IPS-NIHi11 (cell line): ENCODE data around the gene PTPRB.

Experiments
- DNase-seq: peaks from one replicate; pipeline ENCODE4 v3.0.0; 2012; ENCODE audit warnings: mixed read lengths, low spot score

The PTPRB gene

DNA sequence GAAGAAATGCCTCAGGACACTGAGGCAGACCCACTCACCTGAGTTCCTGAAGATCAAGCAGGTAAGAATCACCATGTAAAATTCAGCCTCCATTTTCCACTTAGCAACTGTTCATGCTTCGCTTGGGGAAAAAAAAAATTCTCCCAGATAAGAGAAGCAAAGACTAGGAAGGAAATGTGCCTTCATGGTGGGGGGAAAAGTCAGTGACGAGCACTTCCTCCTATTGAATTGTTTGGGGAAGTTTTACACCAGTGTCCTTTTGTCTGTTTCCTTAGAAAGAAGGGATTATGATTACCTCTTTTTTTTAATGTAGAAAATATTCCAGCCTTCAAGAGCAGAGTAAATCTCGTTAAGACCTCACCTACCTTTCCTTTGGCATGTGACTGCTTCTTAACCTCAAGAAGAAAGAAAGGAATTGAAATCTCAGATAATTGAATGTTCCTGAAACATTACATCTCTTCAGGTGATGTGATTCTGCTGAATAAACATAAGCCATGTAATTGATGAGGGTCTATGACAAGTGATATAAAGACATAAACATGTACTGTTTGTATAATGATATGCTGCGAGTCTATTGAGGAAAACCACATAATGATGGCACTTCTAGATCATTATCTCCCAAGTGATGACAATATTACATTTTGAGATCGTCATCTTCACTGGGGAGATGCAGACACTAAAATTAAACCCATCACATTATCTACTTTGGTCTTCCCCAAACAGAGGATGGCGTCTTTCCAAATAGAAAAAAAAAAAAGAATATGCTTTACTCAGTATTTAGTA lies at the start of gene PTPRB:
TSS of gene PTPRB (minus strand) at position 127 of the 783 bp plus-strand sequence. CDS start at position 93, 34 bp downstream.
- no peak for DNase-seq

DNA sequence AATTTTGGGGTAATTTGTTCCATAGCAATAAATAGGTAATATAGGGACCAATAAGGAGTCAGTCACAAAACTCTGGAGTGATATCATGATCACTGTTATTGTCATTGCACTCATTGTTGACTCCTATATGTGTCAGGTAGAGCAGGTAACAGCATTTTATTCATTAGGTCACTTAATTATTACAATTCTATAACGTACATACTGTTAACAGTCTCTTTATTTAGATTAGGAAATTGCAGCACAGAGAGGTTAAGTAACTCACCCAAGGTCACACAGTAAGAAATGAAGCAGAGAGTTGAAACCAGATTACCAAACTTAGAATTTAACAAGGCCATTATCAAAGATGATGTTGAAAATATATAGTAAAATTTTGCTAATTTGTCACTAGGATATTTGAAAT lies 49.7 kb upstream of the PTPRB start:
- DNase-seq, result no peak

DNA sequence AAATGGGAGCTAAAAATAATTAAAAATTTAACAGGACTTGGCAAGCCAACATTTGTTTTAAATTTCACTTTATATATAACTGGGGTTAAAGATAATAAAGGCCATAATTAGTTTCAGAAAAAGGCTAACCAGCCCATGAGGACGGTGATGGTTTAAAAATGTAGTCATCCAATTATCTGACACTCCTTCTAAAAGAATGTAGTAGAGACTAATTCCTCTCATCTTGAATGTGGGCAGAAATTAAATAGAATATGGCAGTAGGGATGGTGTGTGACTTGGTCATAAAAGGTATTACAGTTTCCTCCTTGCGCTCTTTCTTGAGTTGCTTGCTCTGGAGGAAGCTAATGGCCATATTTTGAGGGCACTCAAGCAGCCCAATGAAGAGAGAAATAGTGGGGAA lies 49.1 kb upstream of the PTPRB start:
- no peak for DNase-seq

DNA sequence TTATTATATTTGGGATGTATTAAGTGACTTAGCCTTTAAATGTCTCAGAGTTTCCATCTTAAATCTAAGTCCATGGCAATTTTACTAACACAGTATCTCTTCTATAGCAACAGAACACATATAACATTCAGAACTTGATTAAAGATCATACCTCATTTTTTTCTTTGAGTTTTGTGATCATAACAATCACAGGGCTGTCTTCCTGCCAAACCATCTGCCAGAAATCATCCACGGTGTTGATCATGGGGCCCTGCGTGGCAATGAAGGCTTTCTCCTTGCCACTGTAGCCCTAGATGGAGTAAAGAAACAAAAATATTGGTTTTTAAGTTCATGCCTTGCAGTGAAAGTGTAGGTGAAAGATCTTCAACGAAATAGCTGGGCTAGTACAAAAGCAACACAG lies 46.7 kb upstream of the PTPRB start:
- DNase-seq, result no peak

DNA sequence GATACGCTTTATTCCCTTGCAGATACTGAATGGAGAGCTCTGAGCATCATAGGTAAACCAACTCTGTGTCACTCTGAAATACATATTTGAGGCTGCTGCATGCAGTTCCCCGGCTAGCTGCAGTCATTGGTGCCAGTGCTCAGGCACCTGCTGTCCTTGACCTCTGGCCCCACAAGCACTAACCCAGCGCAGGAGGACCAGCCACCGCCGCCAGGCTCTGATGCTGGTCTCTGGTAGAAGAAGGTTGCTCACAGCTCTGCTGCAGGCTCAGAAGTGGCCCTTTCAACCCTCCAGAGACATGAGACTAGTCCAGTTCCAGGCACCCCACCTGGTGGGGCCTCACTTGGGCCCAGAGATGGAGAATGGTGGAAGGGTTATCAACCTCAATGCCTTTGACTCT lies 34.5 kb upstream of the PTPRB start:
- no peak for DNase-seq

DNA sequence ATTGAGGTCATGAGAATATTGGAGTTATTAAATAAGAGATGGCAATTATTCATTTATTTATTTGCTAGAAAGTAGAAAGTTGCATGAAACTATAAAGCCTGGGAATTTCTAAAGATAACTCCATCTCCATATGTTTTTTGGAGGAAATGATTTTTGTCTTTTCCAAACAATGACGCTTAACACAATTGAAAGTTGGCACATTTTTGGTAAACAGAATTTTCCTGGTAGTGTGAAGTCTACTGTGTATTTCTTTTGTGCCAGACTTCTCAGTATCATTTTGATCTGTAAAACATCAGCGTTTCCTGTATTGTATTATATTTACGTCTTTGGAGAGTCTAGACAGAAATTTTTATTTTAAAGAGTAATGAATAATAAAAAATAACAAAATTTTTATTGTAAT lies 33.7 kb upstream of the PTPRB start:
- no peak for DNase-seq

DNA sequence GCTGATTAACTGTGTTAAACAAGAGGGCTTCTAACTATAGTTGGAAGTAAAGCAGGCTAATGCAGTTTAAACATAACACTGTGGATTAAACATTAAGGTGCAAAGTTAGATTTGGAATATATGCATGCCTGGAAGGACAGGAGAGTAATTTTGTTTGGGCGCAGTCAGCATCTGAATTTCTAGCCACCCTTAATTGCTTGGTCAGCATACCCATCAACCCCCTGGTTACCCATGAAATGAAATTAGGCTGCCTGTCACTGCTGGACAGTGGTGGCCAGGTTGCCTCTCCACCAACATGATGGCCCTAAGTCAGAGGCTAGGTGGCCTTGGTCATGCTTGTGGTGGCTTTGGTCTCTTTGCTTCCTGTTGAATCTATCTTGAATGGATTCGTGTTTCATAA lies 30.0 kb upstream of the PTPRB start:
- DNase-seq, result no peak

DNA sequence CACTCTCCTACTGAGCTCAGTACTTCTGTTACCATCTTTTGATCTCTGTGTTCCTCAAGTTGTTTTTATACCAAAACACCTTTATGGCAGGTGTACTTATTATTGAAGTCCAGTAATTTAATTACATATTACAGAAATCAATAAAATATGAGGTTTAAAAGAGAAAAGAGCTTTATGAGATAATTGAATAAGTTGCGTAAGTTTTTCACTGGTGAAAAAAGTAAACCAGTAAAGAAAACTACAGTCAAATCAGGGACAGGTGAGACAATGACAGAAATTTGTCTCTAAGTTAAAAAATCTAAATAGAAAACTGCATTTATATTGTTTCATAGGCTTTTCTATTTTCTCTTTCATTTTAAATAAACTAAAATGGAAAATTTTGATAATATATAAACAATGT lies 29.1 kb upstream of the PTPRB start:
- DNase-seq, result no peak

DNA sequence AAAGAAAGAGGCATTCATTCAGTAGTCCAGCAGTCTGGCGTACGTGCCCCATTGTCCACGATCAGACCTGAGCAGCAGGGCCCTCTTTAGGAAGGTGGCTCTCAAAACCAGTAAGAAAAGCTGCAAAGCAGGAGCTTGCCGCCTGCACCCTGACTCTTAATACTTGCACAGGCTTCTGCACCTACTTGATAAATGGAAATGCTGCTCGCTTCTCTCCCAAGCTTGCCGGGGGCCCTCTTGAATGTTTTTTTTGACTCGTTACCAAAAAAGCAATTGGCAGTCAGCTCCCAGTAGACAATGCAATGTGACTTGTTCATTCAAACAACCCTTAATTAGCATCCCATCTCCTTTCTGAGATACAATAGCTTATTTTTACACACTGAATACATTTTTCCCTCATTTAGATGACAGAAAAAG lies 27.2 kb upstream of the PTPRB start:
- peak; percentile 14 for DNase-seq

DNA sequence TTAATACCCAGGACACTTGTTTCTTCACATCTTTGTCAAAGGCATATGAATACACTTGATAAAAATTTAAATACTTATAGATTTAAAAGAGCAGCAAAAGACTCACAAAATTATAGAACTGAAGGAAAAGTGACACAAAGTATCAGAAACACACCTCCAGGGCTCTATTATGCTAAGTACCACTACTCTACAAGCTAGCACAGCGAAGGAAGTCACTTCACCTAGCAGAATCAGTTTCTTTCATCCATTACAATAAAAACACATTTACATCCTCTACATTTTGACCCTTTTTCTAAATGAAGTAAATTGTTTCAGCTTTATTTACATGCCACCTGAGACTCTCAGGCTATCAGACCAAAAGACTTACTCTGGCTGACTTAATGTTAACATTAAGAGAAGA lies 26.6 kb upstream of the PTPRB start:
- no peak for DNase-seq

DNA sequence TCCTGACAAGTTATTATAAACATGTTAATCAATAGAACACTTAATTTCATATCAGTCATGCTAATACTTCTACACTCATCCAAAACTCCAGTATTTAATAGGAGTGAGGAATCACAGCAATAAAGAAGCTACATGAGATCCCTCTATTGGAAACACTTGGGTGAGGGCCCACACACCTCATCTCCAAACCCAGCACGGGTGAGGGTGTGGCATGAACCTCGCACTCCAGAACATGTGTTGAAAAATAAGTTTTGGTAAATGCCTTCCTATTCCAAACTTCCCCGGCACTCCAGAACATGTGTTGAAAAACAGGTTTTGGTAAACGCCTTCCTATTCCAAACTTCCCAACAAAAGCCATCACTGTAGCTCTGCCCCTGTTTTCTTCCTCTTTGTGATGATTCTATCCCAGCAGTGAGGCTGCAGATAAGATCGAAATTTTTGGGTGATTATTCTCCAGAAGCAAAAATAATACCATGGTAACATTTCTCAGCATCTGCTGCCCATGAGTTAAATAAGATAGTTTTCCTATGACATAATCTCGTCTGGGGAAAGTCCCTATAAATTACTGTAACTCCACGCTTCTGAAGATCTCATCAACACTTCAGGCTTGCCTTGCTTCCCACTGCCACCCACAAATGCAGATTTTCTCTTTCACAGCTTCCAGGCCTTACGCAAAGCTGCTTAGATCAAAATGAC lies 24.4 kb upstream of the PTPRB start:
- no peak for DNase-seq

DNA sequence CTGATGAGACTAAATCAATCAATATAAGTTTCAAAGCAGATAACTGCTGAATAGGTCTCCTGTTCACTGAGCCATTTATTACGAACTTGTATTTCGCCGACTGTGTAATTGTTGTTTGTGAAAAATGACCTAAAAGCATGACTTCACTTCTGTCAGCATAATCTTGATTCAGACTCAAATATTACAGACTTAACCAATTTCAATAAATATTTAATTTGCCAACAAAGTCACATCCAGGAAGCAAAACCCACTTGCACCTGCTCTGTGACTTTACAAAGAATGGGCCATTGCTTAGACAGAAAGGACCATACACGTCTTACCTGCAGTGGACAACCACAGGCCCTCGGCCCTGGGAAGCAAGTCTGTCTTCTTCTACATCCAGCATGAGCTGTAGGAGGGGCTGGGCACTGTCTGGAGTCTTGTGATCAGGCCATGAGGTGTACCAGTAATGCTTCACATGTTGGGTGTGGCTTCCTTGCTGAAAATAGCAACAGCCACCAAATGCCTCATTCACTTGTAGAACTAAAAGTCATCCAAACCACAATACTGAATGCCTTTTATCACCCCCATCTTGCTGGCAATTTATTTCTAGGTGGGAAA lies 23.5 kb upstream of the PTPRB start:
- DNase-seq, result no peak

DNA sequence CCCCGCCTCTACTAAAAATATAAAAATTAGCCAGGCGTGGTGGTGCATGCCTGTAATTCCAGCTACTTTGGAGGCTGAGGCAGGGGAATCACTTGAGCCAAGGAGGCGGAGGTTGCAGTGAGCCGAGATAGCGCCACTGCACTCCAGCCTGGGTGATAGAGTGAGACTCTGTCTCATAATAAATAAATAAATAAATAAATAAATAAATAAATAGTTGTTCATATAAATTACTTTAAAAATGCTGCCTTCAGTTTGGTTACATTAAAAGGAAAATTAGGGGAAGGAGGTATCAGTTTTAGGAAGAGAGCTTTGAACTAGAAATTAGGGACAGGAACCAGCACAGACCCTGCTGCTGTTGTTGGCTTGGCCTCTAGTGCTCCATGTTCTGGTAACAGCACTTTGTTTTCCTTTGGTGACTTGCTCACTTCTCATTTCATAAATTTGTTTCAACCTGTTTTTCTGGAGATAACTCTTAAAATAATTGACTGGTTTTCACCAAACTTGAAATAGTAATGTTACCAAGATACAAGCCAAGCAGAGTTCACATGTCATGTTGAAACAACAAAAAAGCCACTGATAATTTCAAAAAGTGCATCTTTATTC lies 22.9 kb upstream of the PTPRB start:
- DNase-seq, result no peak

DNA sequence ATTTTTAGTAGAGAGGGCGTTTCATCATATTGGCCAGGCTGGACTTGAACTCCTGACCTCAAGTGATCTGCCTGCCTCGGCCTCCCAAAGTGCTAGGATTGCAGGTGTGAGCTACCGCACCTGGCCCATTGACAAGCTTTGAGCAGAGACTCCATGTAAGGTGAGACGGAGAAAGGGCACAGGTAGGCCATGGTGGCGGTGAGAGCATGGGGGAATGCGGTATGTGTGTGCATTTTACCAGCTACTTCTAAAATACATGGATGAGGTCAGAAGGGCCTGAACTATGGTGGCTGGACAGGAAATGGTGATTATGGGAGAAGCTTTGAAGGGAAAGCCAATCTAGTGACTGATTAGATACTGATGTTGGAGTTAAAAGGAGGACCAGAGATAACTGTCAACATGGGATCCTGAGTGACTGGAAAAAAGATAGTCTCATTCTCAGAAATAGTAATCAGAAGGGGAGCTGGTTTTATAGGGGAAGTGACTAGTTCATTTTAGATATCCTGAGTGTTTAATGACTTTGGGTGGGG lies 21.9 kb upstream of the PTPRB start:
- DNase-seq, result no peak

DNA sequence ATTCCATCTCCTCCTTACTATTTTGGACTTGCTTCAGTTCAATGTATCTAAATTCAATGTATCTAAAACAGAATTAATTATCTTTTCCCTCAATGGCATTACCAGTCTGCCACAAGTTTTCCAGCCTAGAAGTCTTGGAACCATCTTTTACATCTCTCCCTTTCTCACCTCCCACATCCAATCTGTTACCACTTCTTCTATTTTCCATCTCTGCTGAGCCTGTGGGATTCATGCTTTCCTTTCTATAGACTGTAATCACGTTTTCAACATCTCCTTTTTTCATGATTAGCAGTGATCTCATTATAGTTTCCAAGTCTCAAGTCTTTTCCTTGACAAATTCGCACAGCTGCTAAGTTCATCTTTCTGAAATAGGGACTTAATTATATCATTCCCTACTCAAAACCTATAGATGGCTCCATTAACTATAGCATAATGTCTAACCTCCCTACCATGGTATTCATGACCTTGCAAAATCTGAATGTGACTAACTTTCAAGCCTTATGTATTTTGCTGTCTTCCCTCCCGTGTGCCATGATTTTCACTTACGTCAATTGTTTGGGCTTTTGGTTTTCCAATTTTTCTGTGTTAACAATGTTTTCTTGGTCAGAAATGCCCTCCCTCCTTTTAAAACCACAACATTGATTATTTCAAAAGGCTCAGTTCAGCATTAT lies 20.5 kb upstream of the PTPRB start:
- no peak for DNase-seq

DNA sequence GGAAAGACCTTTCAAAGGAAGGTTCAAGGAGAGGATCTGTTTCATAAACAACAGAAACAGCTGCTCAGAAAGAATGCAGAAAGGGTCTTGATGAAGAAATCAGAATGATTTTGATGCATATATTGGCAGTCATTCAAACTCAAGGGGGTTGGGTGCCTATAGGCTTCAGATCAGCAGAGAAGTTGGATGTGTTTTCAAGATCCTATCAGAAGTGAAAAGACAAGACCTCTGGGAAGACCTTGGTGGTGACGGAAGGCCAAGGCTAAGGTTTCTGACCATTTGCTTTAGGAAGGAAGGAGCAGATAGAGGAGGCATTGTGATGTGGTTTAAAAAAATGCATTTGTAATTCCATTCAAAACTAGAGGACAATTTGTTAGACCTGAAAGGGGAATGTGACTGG lies 15.2 kb upstream of the PTPRB start:
- no peak for DNase-seq

DNA sequence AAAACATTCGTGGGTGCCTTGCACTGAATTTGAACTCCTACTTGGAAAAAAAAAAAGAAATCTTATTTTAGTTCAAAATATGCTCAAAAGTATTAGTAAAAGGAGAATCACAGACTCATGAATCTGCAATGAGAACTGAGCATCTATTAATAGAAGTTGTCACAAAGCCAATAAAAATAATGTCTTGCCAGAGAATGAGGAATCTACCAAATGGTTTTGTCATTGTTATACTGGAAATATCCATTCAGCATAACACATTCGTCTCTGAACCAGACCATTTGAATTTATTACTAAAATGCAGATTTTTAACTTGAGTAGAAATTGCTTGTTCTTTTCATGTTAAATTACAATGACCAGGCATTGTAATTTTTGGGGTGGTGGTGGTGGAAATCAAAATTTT lies 11.6 kb upstream of the PTPRB start:
- no peak for DNase-seq

DNA sequence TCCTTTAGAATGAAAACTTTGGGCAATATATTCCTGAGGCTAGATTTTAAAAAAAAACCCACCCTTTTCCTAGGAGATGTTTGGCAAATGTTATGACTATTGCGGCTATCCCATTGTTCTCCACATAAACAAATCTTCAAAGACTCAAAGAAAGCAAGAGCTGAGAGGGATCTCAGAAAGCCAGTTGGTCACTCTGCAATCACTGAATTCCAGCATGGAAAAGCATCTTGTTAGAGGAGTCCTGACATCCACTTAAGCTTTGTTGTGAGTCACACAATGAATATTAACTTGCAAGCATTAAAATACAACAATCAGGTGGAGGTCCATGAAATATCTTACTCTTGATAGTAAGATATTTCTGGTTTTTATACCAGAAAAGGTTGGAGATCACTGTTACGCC lies 11.0 kb upstream of the PTPRB start:
- DNase-seq, result no peak

DNA sequence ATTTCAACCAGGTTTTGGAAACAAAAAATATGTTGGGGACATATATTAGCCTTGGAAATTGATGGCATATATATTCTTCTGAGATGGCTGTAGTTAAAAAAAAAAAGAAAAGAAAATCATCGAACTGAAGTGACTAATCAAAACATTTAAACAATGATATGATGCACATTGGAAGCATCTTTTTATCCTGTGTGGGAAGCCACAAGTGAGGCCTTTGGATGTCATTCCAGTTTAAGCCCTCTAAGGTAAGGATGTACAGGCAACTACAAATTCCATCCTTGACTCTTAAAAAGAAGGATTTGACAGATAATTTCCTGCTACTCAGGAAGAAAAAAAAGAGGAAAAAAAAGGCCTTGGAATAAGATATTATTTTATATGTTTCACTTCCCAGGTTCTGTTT lies 9.6 kb upstream of the PTPRB start:
- DNase-seq, result no peak

DNA sequence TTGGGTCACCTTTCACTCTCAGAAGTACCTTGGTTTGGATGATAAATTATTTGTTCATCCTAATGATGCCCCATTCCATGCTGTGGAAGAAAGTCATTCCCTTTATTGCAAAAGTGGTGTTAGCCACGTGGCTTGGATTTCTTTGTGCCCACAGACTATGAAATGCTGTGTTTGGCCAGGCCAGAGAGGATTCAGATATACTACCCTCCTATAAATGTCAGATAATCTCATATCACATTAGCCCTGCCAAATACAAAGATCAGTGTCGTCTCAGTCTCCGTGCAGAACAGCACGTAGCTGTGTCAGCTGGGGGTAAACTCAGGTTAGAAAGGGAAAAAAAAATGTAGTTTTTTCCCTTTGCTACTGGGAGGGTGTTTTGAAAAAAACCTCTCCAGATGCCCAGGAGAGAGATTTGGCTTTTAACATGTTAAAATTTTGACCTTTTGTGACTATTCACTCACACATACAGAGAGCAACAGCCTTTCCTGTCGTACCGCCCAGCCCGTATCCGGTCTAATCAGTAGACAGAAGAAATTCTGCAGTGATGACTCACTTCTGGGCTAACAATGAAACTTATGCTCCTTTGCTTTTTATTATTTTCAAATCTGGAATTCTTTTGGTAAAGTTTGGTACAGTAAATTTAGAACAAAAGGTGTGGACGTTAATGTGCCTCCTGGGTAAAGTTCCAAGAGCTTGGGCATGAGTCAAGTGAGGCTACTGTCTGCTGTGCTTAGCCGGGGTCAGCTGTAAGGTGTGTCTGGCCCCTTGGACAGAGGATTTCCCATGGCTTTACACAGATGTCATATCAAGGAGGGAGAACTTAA lies 8.5 kb upstream of the PTPRB start:
- peak; percentile 63 for DNase-seq

DNA sequence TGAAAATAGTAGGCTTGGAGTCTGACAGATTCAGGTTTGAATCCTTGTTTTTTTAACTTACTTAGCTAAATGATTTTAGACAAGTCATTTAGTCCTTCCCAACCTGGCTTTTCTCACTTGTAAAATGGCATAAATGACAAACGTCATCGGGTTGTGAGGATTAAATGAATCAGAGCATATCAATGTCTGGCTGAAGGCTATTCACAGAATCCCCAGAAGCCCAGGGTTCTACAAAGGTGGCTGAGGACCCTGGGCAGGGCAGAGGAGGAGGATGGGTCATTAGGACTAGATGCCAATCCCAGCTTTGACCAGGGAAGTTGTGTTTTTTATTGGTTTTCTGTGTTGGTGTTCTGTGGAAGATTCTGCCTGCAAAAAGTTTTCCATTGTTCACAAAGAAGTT lies 7.6 kb upstream of the PTPRB start:
- no peak for DNase-seq
